Measurements from ENCODE around the gene RGS1. TPM values are rescaled to one million over a fixed set of nuclear protein-coding genes. Genes with fewer than 3 reads are reported as not detected.

The RGS1 gene, protein sequence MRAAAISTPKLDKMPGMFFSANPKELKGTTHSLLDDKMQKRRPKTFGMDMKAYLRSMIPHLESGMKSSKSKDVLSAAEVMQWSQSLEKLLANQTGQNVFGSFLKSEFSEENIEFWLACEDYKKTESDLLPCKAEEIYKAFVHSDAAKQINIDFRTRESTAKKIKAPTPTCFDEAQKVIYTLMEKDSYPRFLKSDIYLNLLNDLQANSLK
- total RNA-seq: 100 to 1,000 TPM in 1 of 4 donors, 10 to 100 TPM in 3; 38.5 to 160 (median 49.8) TPM

DNA sequence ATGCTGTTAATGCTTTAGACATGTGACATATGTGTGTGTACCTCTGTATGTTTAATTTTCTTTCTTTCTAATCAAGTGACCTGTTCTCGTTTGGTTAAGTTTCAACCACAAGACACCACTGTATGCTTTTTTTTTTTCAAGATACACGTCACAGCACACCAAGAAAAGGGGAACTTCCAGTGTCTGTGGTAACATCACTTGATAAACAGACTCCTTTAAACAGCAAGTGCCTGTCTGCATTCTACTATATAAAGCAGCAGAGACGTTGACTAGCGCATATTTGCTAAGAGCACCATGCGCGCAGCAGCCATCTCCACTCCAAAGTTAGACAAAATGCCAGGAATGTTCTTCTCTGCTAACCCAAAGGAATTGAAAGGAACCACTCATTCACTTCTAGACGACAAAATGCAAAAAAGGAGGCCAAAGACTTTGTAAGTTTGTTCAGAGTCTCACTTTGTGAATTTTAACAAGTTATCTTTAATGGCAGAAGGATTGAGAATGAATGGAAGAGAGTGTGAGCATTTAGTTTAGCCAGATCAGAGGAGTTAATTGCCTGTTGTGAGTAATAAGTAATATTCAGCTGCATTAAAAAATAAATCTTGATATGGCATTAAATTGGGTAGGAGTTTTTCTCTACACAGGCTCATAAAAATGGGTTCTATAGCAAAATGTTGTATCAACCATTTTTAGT is at the start of gene RGS1:
Gene RGS1, plus strand, starts transcription at position 275 of the 691 bp plus-strand sequence. Its CDS starts 20 bp downstream, at position 295.
- Histone ChIP-seq H3K4me1 (peaks cover 0 to 26% (median 4%) of the 10 kb centered on the region in 4 donors), H3K27me3 (no peaks in the 10 kb centered on the region), H3K27ac (peak within 1 kb of the TSS; percentile 61 to 72 (median 65)), H3K36me3 (no peaks in the 10 kb centered on the region), H3K4me3 (peak within 1 kb of the TSS; percentile 2 to 29 (median 11)), H3K9me3 (no peaks in the 10 kb centered on the region)
- intact Hi-C loops (cut with DNase I; ENCODE audit: low total_unique reads) (no loop called here), in situ Hi-C loops (cut with MboI; ENCODE audit: low pct_ligation_motif_present in 1 of 4, low pct_unique_long_range_greater_than_20kb in 1 of 4, low sequenced_read_pairs in 3 of 4) (loop anchor here in 1 of 4 donors (25.0 kb wide), 1 partner anchor 237 kb away; the partner anchor contains the start of gene RGS2)
- no peak for TF ChIP-seq CTCF (IDR thresholded peaks at IDR 0.05)
- TF ChIP-seq POLR2AphosphoS5 (IDR thresholded peaks at IDR 0.05): peak; percentile 95 to 98 (median 96)
- TF ChIP-seq POLR2A (IDR thresholded peaks at IDR 0.05): peak; percentile 95
- DNase-seq: peak; percentile 76
- WGBS, 2 donors (ENCODE audit: low coverage in 1 of 2): 53 to 58% methylated on average over 7 of the region's 7 CpGs

DNA sequence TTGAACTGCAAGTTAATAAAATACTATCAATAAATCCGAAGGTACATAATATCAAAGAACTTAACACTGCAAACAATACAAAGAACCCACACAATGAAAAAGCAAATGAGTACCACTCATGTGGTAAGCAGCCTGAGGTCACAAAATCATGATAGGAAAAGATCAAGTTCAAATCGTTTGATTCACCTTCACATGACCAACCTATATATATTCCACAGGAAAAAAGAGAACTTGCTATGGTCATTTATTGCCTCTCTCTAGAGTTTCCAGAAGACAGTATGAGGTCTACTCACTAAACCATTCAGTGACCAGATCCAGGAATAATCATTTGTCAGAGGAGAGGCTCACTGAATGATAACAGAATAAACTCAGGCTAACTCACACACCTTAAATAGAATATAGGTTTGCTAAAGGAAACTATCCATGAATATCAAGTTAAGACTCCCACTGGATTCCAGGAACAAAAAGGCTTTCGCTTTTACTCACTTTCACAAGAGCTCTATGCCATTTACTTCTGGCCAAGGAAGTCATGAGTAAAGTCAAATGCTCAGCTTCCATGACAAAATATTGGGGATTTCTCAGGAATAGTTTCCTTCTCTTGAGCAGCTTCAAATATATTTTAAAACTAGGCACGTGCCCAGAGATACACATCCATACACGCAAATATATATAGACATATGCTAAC is 48.3 kb upstream of the RGS1 start:
- Histone ChIP-seq H3K27ac (no peak overlapping the region), H3K4me1 (peaks cover 0 to 24% (median 8%) of the 10 kb centered on the region in 4 donors), H3K4me3 (no peak overlapping the region), H3K27me3 (no peaks in the 10 kb centered on the region), H3K9me3 (no peaks in the 10 kb centered on the region), H3K36me3 (no peaks in the 10 kb centered on the region)
- TF ChIP-seq EP300 (IDR thresholded peaks at IDR 0.05; ENCODE audit: low read depth) (no peak), POLR2AphosphoS5 (IDR thresholded peaks at IDR 0.05) (no peak)
- intact Hi-C loops (cut with DNase I; ENCODE audit: low total_unique reads): no loop called here
- 89% methylated on average over 5 of the region's 5 CpGs for WGBS, 2 donors (ENCODE audit: low coverage in 1 of 2)
- DNase-seq: no peak
- in situ Hi-C loops (cut with MboI; ENCODE audit: low pct_ligation_motif_present in 1 of 4, low pct_unique_long_range_greater_than_20kb in 1 of 4, low sequenced_read_pairs in 3 of 4): no loop called here

DNA sequence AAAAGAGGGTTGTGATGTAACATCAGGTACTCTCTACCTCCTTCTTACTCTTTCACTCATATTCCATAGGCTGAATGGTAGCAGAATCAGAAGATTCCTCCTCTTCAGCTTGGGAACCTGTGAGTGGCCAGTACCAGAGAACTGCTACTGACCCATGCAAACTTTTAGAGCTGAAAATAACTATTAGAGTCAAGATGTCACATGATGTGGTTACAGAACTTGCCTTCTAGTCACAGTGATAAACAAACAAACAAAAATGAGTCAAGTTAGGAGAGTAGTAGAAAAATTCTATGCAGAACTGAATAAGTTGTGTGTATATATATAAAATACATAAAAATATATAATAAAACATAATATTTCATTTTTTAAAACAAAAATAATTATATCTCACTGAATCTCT is 47.6 kb upstream of the RGS1 start:
- Histone ChIP-seq H3K4me1 (peaks cover 0 to 24% (median 8%) of the 10 kb centered on the region in 4 donors), H3K9me3 (no peaks in the 10 kb centered on the region), H3K27ac (no peak overlapping the region), H3K4me3 (no peak overlapping the region), H3K27me3 (no peaks in the 10 kb centered on the region), H3K36me3 (no peaks in the 10 kb centered on the region)
- no peak for DNase-seq
- TF ChIP-seq POLR2AphosphoS5 (IDR thresholded peaks at IDR 0.05) (no peak), EP300 (IDR thresholded peaks at IDR 0.05; ENCODE audit: low read depth) (no peak), CTCF (IDR thresholded peaks at IDR 0.05) (no peak), POLR2A (IDR thresholded peaks at IDR 0.05) (no peak)
- in situ Hi-C loops (cut with MboI; ENCODE audit: low pct_ligation_motif_present in 1 of 4, low pct_unique_long_range_greater_than_20kb in 1 of 4, low sequenced_read_pairs in 3 of 4): no loop called here
- intact Hi-C loops (cut with DNase I; ENCODE audit: low total_unique reads): no loop called here

DNA sequence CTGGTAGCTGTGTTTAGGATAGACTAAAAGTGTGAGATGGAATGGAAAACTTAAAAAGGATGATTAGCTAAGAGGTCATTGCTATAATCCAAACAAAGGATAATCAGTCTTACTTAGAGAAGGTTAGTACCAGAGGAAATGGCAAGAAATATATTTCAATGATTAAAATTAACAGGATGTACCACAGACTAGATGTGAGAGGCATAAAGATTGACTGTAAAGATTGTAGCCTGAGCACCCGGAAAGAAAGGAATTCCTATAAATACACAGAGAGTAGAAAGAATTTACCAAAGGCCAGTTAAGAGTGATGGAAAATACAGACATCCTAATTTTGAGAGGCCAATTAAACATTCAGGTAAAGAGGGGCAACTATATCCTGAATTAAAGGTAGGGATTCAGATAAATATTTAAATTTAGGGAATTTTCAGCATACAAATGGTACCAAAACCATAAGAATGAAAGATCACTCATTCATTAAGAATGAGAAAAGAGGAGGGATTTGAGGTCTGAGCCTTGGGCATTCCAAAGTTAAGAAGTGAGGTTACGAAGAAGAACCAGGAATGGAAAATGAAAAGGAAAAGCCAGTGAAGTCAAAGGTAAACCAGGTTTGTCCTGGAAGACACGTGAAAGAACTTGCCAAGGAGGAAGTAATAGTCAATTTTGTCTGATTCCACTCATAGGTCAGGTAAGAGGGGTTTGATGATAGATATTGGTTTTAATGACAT is 46.4 kb upstream of the RGS1 start:
- TF ChIP-seq EP300 (IDR thresholded peaks at IDR 0.05; ENCODE audit: low read depth): no peak
- TF ChIP-seq POLR2A (IDR thresholded peaks at IDR 0.05): no peak
- no peak for TF ChIP-seq POLR2AphosphoS5 (IDR thresholded peaks at IDR 0.05)
- TF ChIP-seq CTCF (IDR thresholded peaks at IDR 0.05): no peak
- no peak for DNase-seq
- Histone ChIP-seq H3K27ac (peak overlapping the region; percentile 69 to 77 (median 76)), H3K4me3 (no peak overlapping the region), H3K9me3 (no peaks in the 10 kb centered on the region), H3K36me3 (no peaks in the 10 kb centered on the region), H3K4me1 (peaks cover 0 to 24% (median 8%) of the 10 kb centered on the region in 4 donors), H3K27me3 (no peaks in the 10 kb centered on the region)
- in situ Hi-C loops (cut with MboI; ENCODE audit: low pct_ligation_motif_present in 1 of 4, low pct_unique_long_range_greater_than_20kb in 1 of 4, low sequenced_read_pairs in 3 of 4): no loop called here
- 69 to 75% methylated on average over 3 of the region's 3 CpGs for WGBS, 2 donors (ENCODE audit: low coverage in 1 of 2)
- intact Hi-C loops (cut with DNase I; ENCODE audit: low total_unique reads): no loop called here

Data from transverse colon (tissue), 4 donors.